GM12875 (cell line): ENCODE results near the gene CDC25B.

ENCODE experiments used
- H3K4me3 ChIP-seq: one replicate; pipeline ENCODE4 v1.5.1; 2011; ENCODE audit warnings: low read depth, low read length, control low read depth
- TF ChIP-seq, protein P1 (sequence below): IDR thresholded peaks from 2 replicates; pipeline ENCODE4 v1.5.1; 2011; ENCODE audit warnings: low read depth, mild to moderate bottlenecking, control low read depth, inconsistent platforms, low read length, moderate library complexity, borderline replicate concordance; ENCODE audit not compliant: insufficient read depth

Gene CDC25B

DNA sequence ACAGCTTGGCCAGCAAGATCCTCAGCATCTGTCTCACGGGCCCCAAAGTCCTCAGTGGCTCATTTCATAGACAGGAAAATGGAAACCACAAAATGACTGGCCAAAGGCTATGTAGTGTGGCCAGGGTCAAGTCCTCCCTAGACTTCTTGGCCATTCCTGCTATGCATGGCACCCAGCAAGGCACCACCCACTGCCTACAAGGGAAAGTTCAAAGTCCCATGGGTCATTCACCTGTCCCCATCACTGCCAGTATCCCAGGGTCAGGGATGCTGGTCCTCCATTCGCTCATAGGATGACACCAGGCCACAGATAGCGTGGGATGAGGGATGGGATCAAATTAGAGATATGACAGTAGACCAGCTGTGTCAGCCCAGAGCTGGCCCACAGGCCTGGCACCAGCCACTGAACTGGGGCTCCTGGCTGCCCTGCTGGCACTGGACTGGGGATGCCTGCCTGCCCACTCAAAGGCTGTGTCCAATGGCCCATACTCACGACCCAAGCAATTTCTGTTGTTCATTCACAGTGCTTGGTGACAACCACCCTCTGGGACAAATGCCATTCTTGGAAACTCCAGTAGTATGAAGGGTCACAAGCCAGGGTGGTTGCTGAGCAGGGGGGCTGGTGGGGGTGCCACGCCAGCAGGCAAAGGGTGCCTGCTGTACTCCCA, 40.2 kb upstream of the CDC25B start:
- TF ChIP-seq, protein P1, sequence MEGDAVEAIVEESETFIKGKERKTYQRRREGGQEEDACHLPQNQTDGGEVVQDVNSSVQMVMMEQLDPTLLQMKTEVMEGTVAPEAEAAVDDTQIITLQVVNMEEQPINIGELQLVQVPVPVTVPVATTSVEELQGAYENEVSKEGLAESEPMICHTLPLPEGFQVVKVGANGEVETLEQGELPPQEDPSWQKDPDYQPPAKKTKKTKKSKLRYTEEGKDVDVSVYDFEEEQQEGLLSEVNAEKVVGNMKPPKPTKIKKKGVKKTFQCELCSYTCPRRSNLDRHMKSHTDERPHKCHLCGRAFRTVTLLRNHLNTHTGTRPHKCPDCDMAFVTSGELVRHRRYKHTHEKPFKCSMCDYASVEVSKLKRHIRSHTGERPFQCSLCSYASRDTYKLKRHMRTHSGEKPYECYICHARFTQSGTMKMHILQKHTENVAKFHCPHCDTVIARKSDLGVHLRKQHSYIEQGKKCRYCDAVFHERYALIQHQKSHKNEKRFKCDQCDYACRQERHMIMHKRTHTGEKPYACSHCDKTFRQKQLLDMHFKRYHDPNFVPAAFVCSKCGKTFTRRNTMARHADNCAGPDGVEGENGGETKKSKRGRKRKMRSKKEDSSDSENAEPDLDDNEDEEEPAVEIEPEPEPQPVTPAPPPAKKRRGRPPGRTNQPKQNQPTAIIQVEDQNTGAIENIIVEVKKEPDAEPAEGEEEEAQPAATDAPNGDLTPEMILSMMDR = no peak
- H3K4me3 ChIP-seq = no peak overlapping the region

DNA sequence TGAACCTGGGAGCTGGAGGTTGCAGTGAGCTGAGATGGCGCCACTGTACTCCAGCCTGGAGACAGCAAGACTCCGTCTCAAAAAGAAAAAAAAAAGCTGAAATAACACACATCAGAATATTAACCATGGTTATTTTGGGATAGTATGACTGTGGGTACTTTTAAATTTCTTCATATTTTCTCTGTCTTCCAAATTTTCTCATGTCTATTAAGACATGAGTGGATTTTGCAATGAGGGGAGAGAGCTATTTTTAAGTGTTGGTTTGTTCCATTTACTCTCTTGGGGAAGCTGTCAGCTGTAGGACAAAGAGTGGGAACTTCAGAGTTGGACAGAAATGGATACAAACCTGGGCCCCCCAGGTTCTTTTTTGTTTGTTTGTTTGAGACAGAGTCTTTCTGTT, 38.8 kb upstream of the CDC25B start:
- TF ChIP-seq, protein P1 = no peak
- no peak overlapping the region for H3K4me3 ChIP-seq

DNA sequence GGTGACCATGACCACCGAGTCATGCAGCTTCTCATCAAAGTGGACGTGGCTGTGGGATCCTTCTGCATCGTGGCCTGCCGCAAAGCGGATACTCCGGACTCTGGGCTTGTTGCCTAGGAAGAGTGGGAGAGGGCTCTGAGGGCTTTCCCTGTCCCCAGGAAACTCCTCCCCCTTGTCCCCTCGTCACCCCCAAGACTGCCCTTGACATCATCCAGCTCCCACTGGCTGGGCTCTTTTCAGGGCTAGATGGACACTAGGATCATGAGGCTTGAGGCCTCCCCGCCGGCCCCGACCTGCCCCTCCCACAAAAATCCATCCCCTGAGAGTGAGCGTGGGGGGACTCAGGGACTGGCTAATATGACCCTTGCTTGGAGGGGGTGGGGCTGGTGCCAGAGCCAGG, 37.5 kb upstream of the CDC25B start:
- no peak overlapping the region for H3K4me3 ChIP-seq
- TF ChIP-seq, protein P1 = no peak

DNA sequence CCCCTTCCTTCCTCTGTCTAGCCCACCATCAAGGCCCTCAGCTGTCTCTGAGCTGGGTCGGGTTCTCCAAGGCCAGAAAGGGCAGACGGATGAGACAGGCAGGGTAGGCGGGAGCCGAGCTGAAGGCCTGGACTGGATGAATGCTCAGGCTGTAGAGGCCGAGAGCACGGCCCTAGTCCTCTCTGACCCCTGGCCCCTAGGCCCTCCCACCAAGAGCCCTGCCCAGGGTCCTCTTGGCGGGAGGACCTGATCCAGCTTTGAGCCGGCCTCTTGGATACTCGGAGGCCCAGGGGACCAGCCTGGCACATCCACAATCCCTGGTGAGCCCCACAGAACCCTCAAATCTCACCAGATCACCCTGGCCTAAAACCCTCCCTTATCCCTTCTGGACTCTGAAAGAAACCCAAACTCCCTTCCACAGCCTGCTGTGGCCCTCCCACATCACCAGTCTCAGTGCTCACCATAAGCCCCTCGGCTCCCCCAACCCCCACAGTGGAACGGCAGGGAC, 36.7 kb upstream of the CDC25B start:
- TF ChIP-seq, protein P1 = no peak
- no peak overlapping the region for H3K4me3 ChIP-seq

DNA sequence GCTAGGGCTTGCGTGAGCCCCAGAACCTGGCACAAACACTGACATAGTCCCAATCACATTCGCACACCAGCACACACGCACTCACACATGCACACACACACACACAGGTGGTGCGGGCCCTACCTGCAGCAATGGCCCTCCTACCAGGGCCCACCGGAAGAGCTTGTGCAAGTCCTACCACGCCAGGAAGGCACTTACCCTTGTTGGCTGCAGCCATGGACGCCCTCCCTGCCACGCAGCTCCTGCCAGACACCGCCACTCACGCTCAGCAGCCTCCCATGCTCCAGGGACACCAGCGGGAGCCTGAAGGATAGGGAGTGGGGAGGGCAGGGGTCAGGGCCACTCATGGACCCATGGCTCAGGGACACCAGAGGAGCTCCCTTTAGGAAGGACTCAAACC, 36.2 kb upstream of the CDC25B start:
- TF ChIP-seq, protein P1 = no peak

DNA sequence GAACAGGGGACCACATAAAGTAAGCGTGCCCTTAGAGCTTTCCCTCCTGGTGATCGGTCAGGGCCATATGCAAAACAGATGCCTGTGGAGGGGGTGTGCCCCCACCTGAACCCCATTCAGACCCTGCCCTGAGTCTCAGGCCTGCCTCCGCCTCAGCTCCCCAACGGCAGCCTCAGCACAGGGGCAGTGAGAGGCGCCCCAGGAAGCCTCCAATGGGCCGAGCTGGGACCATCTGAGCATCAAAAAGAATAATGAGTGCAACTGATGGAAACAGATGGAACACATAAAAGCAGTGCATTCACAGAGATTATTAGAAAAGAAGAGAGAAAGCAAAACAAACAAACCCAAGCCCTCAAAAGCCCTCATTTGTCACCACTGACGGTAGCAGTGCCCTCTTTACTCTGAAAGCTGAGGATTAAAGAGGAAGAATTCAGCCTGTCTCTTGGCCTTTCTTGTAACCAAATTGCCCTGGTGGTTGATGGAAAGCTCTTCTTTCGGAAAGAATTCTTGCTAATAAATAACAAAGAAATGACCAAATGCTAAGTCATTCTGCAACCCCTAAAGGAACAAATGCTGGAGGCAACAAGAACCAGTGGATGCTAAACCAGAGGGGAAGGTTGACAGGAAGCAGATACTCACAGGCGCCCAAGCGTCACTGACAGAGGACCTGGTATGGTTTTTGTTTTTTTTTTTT, 35.3 kb upstream of the CDC25B start:
- TF ChIP-seq, protein P1 = no peak
- no peak overlapping the region for H3K4me3 ChIP-seq

More for the DNA sequence above, 36.2 kb upstream of the CDC25B start:
- H3K4me3 ChIP-seq = no peak overlapping the region
